OCI-LY1 (cell line): Measurements from ENCODE around the gene ARHGAP22.

Source experiments
- CTCF ChIP-seq: fragments of 200-600 bp; sonication (generic), shearing (Covaris generic); IDR thresholded peaks from 2 replicates; pipeline ENCODE4 v1.5.1; 2017; ENCODE audit warnings: mild to moderate bottlenecking, antibody characterized with exemption, low read length, moderate library complexity, mixed read lengths
- EZH2 ChIP-seq: fragments of 200-600 bp; sonication (generic), shearing (Covaris generic); IDR thresholded peaks from 2 replicates; pipeline ENCODE4 v1.8.0; 2017; ENCODE audit warnings: borderline replicate concordance, mixed run types, mild to moderate bottlenecking, antibody characterized with exemption, low read length, moderate library complexity, mixed read lengths

- TF ChIP-seq CTCF: no peak
- no peak for TF ChIP-seq EZH2
Observed at GRCh38 chr10:48419714-48420113, 185.2 kb downstream of the ARHGAP22 start.
